Endodermal cell (in vitro differentiated cells): ENCODE measurements around the gene PTPRU. TPM values are rescaled to one million over a fixed set of nuclear protein-coding genes. Genes with fewer than 3 reads are reported as not detected.

Experiments used
- DNase-seq: peaks from one replicate; pipeline ENCODE4 v3.0.0-alpha.2; 2017
- H3K27ac ChIP-seq: 2 replicates; pipeline ENCODE4 v1.5.1; 2013; ENCODE audit warnings: mild to moderate bottlenecking, low read depth, low read length, moderate library complexity
- H3K27me3 ChIP-seq: 2 replicates; pipeline ENCODE4 v1.6.1; 2013; ENCODE audit warnings: mild to moderate bottlenecking, low read length, moderate library complexity; ENCODE audit not compliant: insufficient read depth, control insufficient read depth, poor library complexity, severe bottlenecking
- H3K36me3 ChIP-seq: 2 replicates; pipeline ENCODE4 v1.7.0; 2013; ENCODE audit warnings: mild to moderate bottlenecking, low read length, moderate library complexity; ENCODE audit not compliant: control insufficient read depth, insufficient read depth
- H3K4me1 ChIP-seq: one replicate; pipeline ENCODE4 v1.7.0; 2013; ENCODE audit warnings: low read length; ENCODE audit not compliant: control insufficient read depth, insufficient read depth
- H3K4me3 ChIP-seq: 2 replicates; pipeline ENCODE4 v1.5.1; 2013; ENCODE audit warnings: mild to moderate bottlenecking, low read length, moderate library complexity
- H3K9ac ChIP-seq: 2 replicates; pipeline ENCODE4 v1.6.1; 2013; ENCODE audit warnings: mild to moderate bottlenecking, low read length, moderate library complexity; ENCODE audit not compliant: poor library complexity, severe bottlenecking; ENCODE audit errors: extremely low read depth
- H3K9me3 ChIP-seq: 2 replicates; pipeline ENCODE4 v1.6.1; 2013; ENCODE audit warnings: mild to moderate bottlenecking, low read length, moderate library complexity; ENCODE audit not compliant: control insufficient read depth
- H3K27ac Mint-ChIP-seq: 2 replicates; pipeline ENCODE4 v1.8.0; 2020; ENCODE audit warnings: mixed read lengths
- H3K27me3 Mint-ChIP-seq: 2 replicates; pipeline ENCODE4 v1.8.0; 2021; ENCODE audit warnings: mild to moderate bottlenecking, mixed read lengths; ENCODE audit not compliant: insufficient read depth
- H3K36me3 Mint-ChIP-seq: 2 replicates; pipeline ENCODE4 v1.8.0; 2020; ENCODE audit warnings: low read depth, mixed read lengths
- H3K4me1 Mint-ChIP-seq: 2 replicates; pipeline ENCODE4 v1.8.0; 2020; ENCODE audit warnings: mixed read lengths
- H3K4me3 Mint-ChIP-seq: 2 replicates; pipeline ENCODE4 v1.8.0; 2020; ENCODE audit warnings: mild to moderate bottlenecking, moderate library complexity, mixed read lengths
- H3K9me3 Mint-ChIP-seq: 2 replicates; pipeline ENCODE4 v1.8.0; 2020; ENCODE audit warnings: mild to moderate bottlenecking, mixed read lengths
- WGBS, 2 experiments: methylation state at CpG; one replicate each; pipeline versions ENCODE4 v1.1.5 to v1.1.7; 2013; ENCODE audit warnings: missing lambda C conversion rate in 2 of 2, mixed read lengths in 1 of 2; ENCODE audit not compliant: insufficient coverage in 1 of 2, insufficient read length in 1 of 2; 5-methylcytosine and 5-hydroxymethylcytosine counted together
- total RNA-seq, 2 donors: library from RNA; stranded (reverse); fragmentation: NEBNext Ultra II Directional in 1 of 2; extraction: Animal tissue kit (Norgen Biotek cat#: 25700) in 1 of 2; gene quantifications; 2 replicates in 1 of 2; 3 replicates in 1 of 2; pipeline ENCODE4 v1.2.1, GENCODE V29; 2021
- TF ChIP-seq, protein P1 (sequence below): fragments of 200-600 bp; sonication (generic); conservative IDR thresholded peaks from 2 replicates; pipeline ENCODE4 v1.5.0; 2021; ENCODE audit warnings: antibody characterized with exemption, mild to moderate bottlenecking

The PTPRU gene
- total RNA-seq, 2 donors from 2014 or later, result 49.8 to 73.1 TPM

DNA sequence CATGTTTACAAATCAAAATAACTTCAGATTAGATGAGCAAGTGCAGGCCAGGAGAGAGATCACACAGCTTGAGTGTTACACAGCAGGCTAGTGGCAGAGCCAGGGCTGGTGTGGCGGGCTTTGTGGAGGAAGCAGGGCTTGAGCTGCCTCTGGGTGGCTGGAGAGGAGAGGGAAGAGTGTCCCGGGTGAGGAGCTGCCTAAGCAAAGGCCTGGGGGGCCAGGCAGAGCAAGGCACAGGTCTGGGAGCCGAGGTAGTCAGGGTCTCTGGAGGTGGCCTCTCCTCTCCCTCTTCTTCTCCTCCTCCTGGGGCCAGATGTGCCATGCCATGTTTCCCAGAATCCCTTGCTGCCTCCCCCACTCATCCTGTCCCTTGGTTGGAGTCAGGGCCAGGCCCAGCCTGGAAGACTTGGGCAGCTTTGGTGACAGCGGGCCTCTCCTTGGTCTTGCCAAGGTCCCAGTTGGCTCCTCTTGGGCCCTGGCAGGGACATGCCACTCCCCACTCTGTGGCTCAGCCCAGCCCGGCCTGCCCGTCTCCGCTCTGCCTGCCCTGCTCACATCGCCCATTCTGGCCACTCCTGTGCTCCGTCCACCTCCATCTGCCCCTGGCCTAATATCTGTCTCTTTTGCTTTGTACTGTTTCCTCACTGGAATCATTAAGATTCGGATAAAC lies 70.3 kb downstream of the PTPRU start:
- H3K9me3 Mint-ChIP-seq, result no peaks in the 10 kb centered on the region
- no peaks in the 10 kb centered on the region for H3K36me3 ChIP-seq
- no peaks in the 10 kb centered on the region for H3K27me3 Mint-ChIP-seq
- no peak overlapping the region for H3K4me3 ChIP-seq
- no peaks in the 10 kb centered on the region for H3K4me1 ChIP-seq
- H3K9ac ChIP-seq, result no peak overlapping the region
- no peak overlapping the region for H3K4me3 Mint-ChIP-seq
- H3K27ac Mint-ChIP-seq, result no peak overlapping the region
- TF ChIP-seq, protein P1, sequence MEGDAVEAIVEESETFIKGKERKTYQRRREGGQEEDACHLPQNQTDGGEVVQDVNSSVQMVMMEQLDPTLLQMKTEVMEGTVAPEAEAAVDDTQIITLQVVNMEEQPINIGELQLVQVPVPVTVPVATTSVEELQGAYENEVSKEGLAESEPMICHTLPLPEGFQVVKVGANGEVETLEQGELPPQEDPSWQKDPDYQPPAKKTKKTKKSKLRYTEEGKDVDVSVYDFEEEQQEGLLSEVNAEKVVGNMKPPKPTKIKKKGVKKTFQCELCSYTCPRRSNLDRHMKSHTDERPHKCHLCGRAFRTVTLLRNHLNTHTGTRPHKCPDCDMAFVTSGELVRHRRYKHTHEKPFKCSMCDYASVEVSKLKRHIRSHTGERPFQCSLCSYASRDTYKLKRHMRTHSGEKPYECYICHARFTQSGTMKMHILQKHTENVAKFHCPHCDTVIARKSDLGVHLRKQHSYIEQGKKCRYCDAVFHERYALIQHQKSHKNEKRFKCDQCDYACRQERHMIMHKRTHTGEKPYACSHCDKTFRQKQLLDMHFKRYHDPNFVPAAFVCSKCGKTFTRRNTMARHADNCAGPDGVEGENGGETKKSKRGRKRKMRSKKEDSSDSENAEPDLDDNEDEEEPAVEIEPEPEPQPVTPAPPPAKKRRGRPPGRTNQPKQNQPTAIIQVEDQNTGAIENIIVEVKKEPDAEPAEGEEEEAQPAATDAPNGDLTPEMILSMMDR, result no peak
- H3K36me3 Mint-ChIP-seq, result peaks cover 26% of the 10 kb centered on the region
- H3K27me3 ChIP-seq, result no peaks in the 10 kb centered on the region
- 88 to 93% methylated on average over 8 to 10 of the region's 10 CpGs for WGBS, 2 experiments
- peaks cover 25% of the 10 kb centered on the region for H3K4me1 Mint-ChIP-seq
- no peak for DNase-seq
- no peak overlapping the region for H3K27ac ChIP-seq
- H3K9me3 ChIP-seq, result no peaks in the 10 kb centered on the region

DNA sequence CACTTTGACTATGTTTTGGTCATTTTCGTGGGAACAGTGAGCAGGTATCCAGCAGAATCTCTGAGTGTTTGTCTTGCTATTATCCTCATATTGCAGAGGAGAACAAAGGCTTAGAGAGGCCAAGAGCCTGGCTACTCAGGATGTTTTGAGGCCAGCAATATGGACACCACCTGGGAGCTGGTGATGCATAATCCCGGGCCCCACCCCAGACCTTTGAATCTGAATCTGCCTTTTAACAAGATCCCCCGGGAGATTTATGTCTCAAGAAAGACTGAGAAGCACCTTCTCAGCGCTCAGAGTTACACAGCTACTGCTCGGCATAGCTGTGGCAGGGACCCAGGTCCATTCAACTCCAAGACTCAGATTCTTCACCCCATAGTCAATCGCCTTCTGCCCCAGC lies 72.8 kb downstream of the PTPRU start:
- H3K27ac Mint-ChIP-seq, result no peak overlapping the region
- peaks cover 19% of the 10 kb centered on the region for H3K4me1 Mint-ChIP-seq
- no peak overlapping the region for H3K4me3 ChIP-seq
- H3K4me1 ChIP-seq, result no peaks in the 10 kb centered on the region
- peaks cover 23% of the 10 kb centered on the region for H3K36me3 Mint-ChIP-seq
- no peak overlapping the region for H3K4me3 Mint-ChIP-seq
- no peak overlapping the region for H3K9ac ChIP-seq
- no peaks in the 10 kb centered on the region for H3K36me3 ChIP-seq
- H3K9me3 ChIP-seq, result no peaks in the 10 kb centered on the region
- no peaks in the 10 kb centered on the region for H3K27me3 Mint-ChIP-seq
- no peaks in the 10 kb centered on the region for H3K27me3 ChIP-seq
- no peak overlapping the region for H3K27ac ChIP-seq
- WGBS, 2 experiments, result 84 to 86% methylated on average over 5 to 6 of the region's 6 CpGs
- DNase-seq, result no peak
- TF ChIP-seq, protein P1, result no peak
- H3K9me3 Mint-ChIP-seq, result no peaks in the 10 kb centered on the region

DNA sequence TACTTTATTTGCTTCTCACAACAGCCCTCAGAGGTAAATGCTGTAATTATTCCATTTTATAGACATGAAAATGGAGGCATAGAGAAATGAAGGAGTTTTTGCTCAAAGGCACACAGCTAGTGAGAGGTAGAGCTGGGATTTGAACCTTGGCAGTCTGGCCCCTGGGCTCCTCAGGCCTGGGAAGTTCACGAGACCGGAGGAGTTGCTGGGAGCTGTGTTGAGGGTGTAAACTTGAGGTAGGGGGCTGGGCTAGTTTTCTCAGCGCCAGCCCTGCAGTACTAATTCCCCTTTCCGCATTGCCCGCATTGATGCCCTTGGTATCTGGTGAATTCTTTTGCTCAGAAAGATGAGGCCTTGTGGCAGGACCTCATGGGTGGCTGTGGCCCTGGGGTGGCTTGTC lies 73.3 kb downstream of the PTPRU start:
- Mint-ChIP-seq H3K36me3 (peaks cover 20% of the 10 kb centered on the region), H3K9me3 (no peaks in the 10 kb centered on the region), H3K27ac (no peak overlapping the region), H3K4me3 (no peak overlapping the region), H3K27me3 (no peaks in the 10 kb centered on the region), H3K4me1 (peaks cover 14% of the 10 kb centered on the region)
- no peaks in the 10 kb centered on the region for H3K4me1 ChIP-seq
- H3K9me3 ChIP-seq, result no peaks in the 10 kb centered on the region
- 83 to 92% methylated on average over 5 of the region's 5 CpGs for WGBS, 2 experiments
- DNase-seq, result no peak
- H3K27me3 ChIP-seq, result no peaks in the 10 kb centered on the region
- TF ChIP-seq, protein P1, result no peak
- no peaks in the 10 kb centered on the region for H3K36me3 ChIP-seq
- H3K9ac ChIP-seq, result no peak overlapping the region
- H3K27ac ChIP-seq, result no peak overlapping the region
- no peak overlapping the region for H3K4me3 ChIP-seq
